Effector memory CD4-positive, alpha-beta T cell (primary cell): Measurements from ENCODE around the gene PHYKPL.
A peak's percentile ranks its signal among the peaks of the same experiment; 100 is the strongest.

ENCODE experiments used
- DNase-seq, 3 donors: peaks; one replicate each; pipeline ENCODE4 v3.0.0-alpha.2; 2020
- H3K27ac ChIP-seq: 2 replicates; pipeline ENCODE4 v1.7.0; 2013; ENCODE audit warnings: mild to moderate bottlenecking, low read length, moderate library complexity; ENCODE audit not compliant: insufficient read depth, poor library complexity, severe bottlenecking
- H3K27me3 ChIP-seq: replicated peaks from 2 replicates; pipeline ENCODE4 v1.7.0; 2013; ENCODE audit warnings: mild to moderate bottlenecking, low read length; ENCODE audit not compliant: insufficient read depth, control insufficient read depth, poor library complexity, severe bottlenecking
- H3K36me3 ChIP-seq: 2 replicates; pipeline ENCODE4 v1.7.0; 2013; ENCODE audit warnings: mild to moderate bottlenecking, low read length, moderate library complexity; ENCODE audit not compliant: control insufficient read depth, insufficient read depth
- H3K4me1 ChIP-seq: 2 replicates; pipeline ENCODE4 v1.7.0; 2013; ENCODE audit warnings: low read length, mild to moderate bottlenecking; ENCODE audit not compliant: control insufficient read depth, insufficient read depth, poor library complexity, severe bottlenecking
- H3K4me3 ChIP-seq: 2 replicates; pipeline ENCODE4 v1.7.0; 2013; ENCODE audit warnings: low read length, low read depth, mild to moderate bottlenecking; ENCODE audit not compliant: insufficient read depth, poor library complexity, severe bottlenecking
- H3K9me3 ChIP-seq: 2 replicates; pipeline ENCODE4 v1.7.0; 2013; ENCODE audit warnings: mild to moderate bottlenecking, low read length, moderate library complexity; ENCODE audit not compliant: control insufficient read depth

Gene PHYKPL

GRCh38 chr5:178180141-178180863, 52.3 kb downstream of the PHYKPL start:
- Histone ChIP-seq H3K27ac (no peak overlapping the region), H3K36me3 (no peaks in the 10 kb centered on the region), H3K9me3 (no peaks in the 10 kb centered on the region), H3K4me3 (no peak overlapping the region), H3K27me3 (no peaks in the 10 kb centered on the region), H3K4me1 (no peaks in the 10 kb centered on the region)
- DNase-seq: no peak

GRCh38 chr5:178177569-178177968, 55.0 kb downstream of the PHYKPL start:
- H3K4me1 ChIP-seq: no peaks in the 10 kb centered on the region
- DNase-seq: no peak
- H3K9me3 ChIP-seq: no peaks in the 10 kb centered on the region
- no peak overlapping the region for H3K4me3 ChIP-seq
- no peaks in the 10 kb centered on the region for H3K36me3 ChIP-seq
- H3K27ac ChIP-seq: no peak overlapping the region
- no peaks in the 10 kb centered on the region for H3K27me3 ChIP-seq

- H3K4me3 ChIP-seq: no peak overlapping the region
- no peaks in the 10 kb centered on the region for H3K36me3 ChIP-seq
- DNase-seq: no peak
Measured at GRCh38 chr5:178176791-178177190, 55.8 kb downstream of the PHYKPL start.

GRCh38 chr5:178174456-178174855, 58.1 kb downstream of the PHYKPL start:
- Histone ChIP-seq H3K27me3 (no peaks in the 10 kb centered on the region), H3K9me3 (no peaks in the 10 kb centered on the region), H3K4me3 (no peak overlapping the region), H3K27ac (no peak overlapping the region), H3K4me1 (no peaks in the 10 kb centered on the region), H3K36me3 (no peaks in the 10 kb centered on the region)
- no peak for DNase-seq

More at GRCh38 chr5:178176791-178177190, 55.8 kb downstream of the PHYKPL start:
- no peaks in the 10 kb centered on the region for H3K27me3 ChIP-seq
- H3K9me3 ChIP-seq: no peaks in the 10 kb centered on the region
- H3K27ac ChIP-seq: no peak overlapping the region
- H3K4me1 ChIP-seq: no peaks in the 10 kb centered on the region

GRCh38 chr5:178170455-178170854, 62.1 kb downstream of the PHYKPL start:
- Histone ChIP-seq H3K4me3 (no peak overlapping the region), H3K27me3 (no peaks in the 10 kb centered on the region), H3K9me3 (no peaks in the 10 kb centered on the region), H3K36me3 (no peaks in the 10 kb centered on the region), H3K4me1 (no peaks in the 10 kb centered on the region), H3K27ac (no peak overlapping the region)
- no peak for DNase-seq

GRCh38 chr5:178165581-178165980, 67.0 kb downstream of the PHYKPL start:
- no peaks in the 10 kb centered on the region for H3K9me3 ChIP-seq
- peaks cover 6% of the 10 kb centered on the region for H3K4me1 ChIP-seq
- no peak overlapping the region for H3K27ac ChIP-seq
- H3K4me3 ChIP-seq: no peak overlapping the region
- no peaks in the 10 kb centered on the region for H3K36me3 ChIP-seq
- H3K27me3 ChIP-seq: no peaks in the 10 kb centered on the region
- DNase-seq: no peak

GRCh38 chr5:178163772-178164735, 68.5 kb downstream of the PHYKPL start:
- no peak overlapping the region for H3K4me3 ChIP-seq
- peaks cover 6% of the 10 kb centered on the region for H3K4me1 ChIP-seq
- DNase-seq: peak; percentile 77 to 84 (median 80)
- no peaks in the 10 kb centered on the region for H3K9me3 ChIP-seq
- no peaks in the 10 kb centered on the region for H3K27me3 ChIP-seq
- H3K27ac ChIP-seq: no peak overlapping the region
- H3K36me3 ChIP-seq: no peaks in the 10 kb centered on the region

- Histone ChIP-seq H3K4me1 (peaks cover 6% of the 10 kb centered on the region), H3K27me3 (no peaks in the 10 kb centered on the region), H3K4me3 (no peak overlapping the region), H3K27ac (no peak overlapping the region), H3K9me3 (no peaks in the 10 kb centered on the region), H3K36me3 (no peaks in the 10 kb centered on the region)
- DNase-seq: no peak
Measured at GRCh38 chr5:178162481-178162880, 70.1 kb downstream of the PHYKPL start.

- Histone ChIP-seq H3K36me3 (no peaks in the 10 kb centered on the region), H3K27ac (no peak overlapping the region), H3K4me1 (peaks cover 6% of the 10 kb centered on the region), H3K9me3 (no peaks in the 10 kb centered on the region), H3K27me3 (no peaks in the 10 kb centered on the region), H3K4me3 (no peak overlapping the region)
- DNase-seq: no peak
Measured at GRCh38 chr5:178160176-178160575, 72.4 kb downstream of the PHYKPL start.
